IPS DF 19.7 (cell line): ENCODE data around the gene NLRP6.
"Not testable (repeated sequence)": the region's sequence is repeated elsewhere in the genome, so short reads cannot be mapped to it uniquely, and the experiment has no call there.

Experiments
- DNase-seq: peaks from one replicate; pipeline ENCODE4 v3.0.0-alpha.2; 2013; ENCODE audit warnings: low read depth, low spot score

Gene NLRP6

DNA sequence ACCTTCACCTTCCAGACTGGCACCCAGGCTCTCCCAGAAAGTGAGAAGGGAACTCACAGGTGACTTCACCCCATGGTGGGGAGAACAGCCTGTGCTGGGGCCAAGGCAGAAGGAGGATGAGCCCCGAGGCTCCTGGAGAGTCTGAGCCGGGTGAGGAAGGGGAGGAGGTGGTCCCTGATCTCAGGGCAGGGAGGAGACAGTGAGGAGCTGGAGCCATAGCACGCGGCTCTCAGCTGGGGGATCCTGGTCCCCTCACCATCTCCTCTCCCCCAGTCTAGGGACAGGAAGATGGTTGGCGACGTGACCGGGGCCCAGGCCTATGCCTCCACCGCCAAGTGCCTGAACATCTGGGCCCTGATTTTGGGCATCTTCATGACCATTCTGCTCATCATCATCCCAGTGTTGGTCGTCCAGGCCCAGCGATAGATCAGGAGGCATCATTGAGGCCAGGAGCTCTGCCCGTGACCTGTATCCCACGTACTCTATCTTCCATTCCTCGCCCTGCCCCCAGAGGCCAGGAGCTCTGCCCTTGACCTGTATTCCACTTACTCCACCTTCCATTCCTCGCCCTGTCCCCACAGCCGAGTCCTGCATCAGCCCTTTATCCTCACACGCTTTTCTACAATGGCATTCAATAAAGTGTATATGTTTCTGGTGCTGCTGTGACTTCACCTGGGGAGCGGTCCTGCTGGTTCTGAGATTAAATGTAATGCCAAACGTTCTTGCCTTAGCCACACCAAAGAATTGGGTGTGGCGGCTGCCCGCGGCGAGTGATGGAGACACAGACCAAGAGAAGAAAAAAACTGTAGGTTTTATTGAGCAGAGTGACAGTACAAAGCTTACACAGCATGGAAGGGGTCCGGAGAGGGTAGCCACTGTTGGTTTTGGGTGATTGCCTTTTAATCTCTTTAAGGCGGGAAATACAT, 30.8 kb downstream of the NLRP6 start:
- not testable (repeated sequence) for DNase-seq

DNA sequence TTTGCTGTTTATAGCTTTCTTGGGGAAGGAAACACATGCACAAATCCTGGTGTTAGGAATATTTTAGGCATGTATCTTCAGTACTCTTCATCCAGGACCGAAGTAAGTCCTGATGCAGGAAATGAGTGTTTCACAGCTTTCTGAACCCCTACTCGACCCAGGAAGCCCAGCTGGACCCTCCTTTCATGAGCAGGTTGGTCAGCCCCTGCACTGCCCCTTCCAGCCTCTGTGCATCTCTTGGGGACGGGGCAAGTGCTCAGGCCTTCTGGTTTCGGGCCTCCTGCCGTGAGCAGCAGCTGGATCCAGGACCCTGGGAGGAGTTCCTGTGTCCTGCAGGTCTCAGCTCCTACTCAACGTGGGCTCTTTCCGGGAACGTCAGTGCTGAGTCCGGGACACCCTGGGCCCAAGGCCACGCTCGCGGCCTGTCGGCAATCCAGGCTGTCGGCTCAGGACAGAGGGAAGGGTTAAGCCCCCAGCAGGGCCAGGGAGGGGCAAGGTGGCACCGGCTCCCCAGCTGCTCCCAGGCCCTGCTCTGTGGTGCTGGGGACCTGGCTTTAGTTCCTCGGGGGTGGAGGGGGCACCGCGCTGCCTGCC, 31.9 kb downstream of the NLRP6 start:
- DNase-seq, result not testable (repeated sequence)

DNA sequence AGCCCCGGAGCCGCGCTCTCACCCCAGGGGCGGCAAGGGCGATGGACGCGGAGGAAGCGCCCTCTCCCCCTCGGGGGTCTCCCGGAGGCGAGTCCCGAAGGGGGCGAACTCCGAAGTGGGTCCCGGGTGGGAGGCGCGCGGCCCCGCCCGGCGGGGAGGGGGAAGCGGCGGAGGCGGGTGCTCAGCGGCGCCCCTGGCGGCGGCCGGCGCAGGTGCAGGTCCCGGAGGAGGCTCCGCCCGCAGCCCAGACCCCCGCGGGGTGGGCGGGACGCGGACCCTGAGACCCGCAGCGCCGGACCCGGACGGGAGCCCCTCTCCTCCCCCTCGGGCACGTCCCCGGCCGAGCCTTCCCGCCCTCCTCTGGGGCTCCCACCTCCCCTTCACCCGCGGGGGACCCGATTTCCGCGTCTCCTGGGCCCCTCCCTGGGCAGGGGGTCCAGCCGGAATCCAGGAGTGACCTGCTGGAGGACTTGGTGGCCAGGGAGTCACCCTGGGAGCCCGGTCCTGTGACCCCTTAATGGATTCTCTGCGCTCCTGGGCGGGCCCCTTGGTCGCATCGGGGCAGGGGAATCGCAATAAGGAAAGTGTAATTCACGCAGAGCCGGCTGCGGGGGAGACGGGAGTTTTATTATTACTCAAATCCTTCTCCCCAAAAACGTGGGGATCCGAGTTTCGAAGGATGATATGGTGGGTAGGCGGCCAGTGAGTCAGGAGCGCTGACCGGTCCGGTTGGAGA, 33.0 kb downstream of the NLRP6 start:
- not testable (repeated sequence) for DNase-seq

DNA sequence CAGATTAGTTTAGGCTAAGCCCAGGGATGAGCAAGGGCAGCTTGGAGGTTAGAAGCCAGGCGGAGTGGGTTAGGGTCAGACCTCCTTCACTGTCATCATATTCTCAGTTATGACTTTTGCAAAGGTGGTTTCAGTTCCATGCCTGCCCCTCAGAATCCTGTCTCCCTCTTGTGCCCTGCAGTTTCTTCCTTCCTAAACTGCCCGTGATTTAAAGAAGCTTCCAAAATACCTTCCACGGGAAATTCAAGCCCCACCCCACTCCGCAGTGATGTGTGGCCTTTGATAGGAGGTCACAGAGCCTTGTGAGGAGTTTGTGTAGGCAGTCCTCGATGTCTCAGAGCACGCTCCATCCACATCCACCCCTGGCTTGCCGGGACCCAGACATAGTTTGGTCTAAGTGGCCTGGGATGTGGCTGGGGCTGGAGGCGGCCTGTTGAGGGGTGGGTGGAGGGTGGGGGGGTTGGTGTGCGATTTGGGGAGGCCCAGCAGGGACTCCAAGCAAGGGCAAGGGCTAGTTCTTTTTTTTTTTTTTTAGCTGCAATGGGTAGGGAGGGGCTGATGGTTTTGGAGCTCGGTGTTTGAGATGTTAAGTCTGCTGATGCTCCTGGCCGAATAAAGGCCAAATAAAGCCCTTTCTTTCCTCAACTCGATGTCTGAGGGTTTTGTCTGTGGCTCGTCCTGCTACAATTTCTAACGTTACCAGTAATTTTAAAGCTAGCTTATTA, 34.0 kb downstream of the NLRP6 start:
- no peak for DNase-seq

DNA sequence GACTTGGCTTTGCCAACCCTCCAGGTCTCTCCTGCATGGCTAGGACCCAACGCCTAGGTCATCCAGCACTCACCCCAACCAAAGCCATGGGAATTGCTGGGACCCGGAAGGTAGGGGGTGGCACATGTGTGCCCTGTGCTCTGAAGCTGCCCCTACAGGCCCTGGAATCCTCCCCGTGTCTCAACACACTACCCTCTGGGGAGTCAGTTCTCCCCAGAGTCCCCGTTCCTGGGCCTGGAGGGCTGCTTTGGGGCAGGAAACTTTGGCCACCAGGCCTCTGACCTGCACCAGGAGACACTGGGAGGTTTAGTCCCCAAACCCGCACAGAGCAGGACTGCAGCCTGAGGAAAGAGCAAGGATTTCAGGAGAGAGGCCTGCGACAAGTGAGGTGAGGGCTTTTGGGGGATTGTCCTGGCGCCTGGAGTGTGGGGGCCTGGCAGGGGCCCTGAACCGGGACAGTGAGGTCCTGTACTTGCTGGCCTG, 35.1 kb downstream of the NLRP6 start:
- no peak for DNase-seq

DNA sequence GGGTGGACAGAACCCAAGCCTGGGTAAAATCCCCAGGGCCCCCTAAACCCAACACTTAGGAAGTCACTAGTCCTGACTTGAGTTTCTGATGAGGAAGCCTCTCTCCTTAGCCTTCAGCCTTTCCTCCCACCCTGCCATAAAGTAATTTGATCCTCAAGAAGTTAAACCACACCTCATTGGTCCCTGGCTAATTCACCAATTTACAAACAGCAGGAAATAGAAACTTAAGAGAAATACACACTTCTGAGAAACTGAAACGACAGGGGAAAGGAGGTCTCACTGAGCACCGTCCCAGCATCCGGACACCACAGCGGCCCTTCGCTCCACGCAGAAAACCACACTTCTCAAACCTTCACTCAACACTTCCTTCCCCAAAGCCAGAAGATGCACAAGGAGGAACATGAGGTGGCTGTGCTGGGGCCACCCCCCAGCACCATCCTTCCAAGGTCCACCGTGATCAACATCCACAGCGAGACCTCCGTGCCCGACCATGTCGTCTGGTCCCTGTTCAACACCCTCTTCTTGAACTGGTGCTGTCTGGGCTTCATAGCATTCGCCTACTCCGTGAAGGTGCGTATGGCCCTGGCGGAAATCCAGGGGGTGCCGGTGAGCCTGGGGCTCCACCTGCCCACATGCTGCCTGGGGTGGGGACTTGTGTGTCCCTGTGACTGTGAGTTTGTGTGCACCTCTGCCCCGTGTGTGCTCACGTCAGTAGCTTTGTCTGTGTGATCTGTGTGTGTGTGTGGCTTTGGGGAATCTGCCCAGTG, 35.8 kb downstream of the NLRP6 start, which contains the start of gene IFITM1:
Gene IFITM1 (plus strand): TSS at position 254 of the 767 bp plus-strand sequence. CDS start 131 bp downstream, at position 385.
- DNase-seq, result no peak

DNA sequence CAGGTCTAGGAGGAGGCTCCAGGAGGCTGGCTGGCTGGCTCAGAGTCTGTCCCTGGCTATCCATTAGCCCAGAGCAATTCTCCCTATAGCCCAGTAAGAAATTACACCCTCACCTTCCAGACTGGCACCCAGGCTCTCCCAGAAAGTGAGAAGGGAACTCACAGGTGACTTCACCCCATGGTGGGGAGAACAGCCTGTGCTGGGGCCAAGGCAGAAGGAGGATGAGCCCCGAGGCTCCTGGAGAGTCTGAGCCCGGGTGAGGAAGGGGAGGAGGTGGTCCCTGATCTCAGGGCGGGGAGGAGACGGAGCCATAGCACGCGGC, 36.3 kb downstream of the NLRP6 start:
- DNase-seq, result not testable (repeated sequence)

DNA sequence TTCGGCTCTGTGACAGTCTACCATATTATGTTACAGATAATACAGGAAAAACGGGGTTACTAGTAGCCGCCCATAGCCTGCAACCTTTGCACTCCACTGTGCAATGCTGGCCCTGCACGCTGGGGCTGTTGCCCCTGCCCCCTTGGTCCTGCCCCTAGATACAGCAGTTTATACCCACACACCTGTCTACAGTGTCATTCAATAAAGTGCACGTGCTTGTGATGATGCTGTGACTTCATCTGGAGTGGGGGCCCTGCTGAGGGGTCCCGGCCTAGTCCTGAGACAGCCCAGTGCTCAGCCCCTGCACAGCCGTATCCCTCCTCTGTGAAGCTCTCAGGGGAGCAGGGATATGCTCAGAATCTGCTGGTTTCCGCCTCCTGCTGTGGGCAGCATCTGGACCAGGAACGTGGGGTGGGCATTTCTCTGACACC, 36.9 kb downstream of the NLRP6 start:
- DNase-seq, result no peak

DNA sequence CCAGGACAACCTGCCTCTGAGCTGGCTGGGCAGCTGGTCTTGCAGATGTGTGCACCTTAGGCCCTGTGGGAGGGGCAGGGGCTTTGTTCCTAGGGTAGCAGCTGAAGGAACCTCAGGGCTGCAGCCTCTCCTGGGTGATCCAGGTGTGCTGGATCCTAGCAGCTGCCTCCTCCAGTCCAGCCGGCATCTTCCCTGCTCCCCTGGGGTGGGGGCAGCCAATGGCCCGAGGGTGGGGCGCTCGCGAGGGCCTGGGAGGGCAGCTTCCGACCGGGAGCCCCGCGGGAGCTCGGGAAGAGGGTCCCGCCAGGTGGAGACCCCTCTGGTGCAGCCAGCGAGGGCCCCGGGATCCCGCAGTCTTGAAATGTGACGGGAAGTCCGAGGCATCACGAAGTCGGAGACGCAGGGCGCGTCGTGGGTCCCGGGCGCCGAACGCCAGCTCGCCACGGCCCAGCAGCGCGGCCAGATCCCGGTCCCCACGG, 37.3 kb downstream of the NLRP6 start:
- DNase-seq, result no peak

DNA sequence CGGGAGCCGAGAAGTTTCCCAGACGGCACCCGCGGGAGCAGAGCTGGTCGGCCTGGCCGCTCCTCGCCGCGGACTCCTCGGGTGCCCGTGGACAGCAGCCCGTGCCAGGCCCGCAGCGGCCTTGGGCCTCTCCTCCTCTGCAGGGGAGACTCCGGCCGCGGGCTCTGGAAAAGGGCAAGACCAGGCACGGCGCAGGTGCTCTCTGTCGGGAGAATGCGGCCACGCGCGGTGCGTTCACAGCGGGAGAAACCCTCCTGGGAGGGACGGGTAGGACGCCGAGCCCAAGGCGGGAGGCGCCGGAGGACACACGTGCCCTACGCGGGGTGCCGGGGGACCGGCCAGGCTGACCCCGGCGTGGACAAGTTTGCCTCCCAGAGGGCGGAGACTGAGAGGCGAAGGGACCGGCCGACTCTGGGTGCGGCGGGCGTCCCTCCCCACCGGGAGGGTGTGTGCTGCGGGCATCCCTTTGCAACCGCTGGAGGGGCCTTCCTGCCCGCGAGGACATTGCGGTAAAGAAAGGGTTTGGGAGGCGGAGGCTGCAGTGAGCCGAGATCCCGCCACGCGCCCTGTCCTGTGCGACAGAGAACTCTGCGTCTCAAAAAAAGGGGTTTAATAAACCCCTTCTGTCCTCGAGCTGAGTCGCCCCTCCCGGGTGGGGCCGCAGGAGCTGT, 38.0 kb downstream of the NLRP6 start:
- no peak for DNase-seq

DNA sequence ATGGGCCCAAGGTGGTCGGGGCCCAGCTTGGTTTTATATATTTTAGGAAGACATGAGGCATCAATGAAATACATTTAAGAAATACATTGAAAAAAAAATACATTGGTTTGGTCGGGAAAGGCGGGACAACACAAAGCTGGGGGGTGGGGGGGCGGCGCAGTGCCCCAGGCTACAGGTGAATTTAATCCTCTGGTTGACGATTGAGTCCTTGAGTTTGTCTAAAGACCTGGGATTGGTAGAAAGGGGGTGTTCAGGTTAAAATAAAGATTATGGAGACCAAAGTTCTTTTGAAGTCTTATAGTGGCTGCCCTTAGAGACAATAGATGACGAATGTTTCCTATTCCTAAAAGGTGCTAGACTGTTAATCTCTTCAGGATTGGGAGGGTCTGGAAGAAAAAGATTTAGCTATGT, 38.7 kb downstream of the NLRP6 start:
- DNase-seq, result no peak

DNA sequence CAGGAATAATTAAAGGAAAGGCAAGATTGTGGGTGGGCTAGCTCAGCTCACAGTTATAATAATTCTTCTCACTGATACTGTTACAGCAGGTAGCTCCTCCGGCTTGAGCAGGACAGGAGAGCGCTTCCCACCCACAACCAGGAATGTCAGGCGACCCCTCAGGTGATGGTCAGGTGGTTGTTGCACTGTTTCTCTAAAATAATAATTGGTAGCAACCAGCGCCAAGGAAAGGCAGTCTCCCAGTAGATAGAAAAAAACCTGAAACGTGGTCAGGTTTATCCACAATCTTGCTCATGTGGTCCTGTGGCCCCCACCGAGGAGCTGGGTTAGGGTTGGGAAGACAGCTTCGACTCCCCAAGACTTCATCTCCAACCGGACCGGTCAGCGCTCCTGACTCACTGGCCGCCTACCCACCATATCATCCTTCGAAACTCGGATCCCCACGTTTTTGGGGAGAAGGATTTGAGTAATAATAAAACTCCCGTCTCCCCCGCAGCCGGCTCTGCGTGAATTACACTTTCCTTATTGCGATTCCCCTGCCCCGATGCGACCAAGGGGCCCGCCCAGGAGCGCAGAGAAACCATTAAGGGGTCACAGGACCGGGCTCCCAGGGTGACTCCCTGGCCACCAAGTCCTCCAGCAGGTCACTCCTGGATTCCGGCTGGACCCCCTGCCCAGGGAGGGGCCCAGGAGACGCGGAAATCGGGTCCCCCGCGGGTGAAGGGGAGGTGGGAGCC, 39.6 kb downstream of the NLRP6 start:
- DNase-seq, result not testable (repeated sequence)

DNA sequence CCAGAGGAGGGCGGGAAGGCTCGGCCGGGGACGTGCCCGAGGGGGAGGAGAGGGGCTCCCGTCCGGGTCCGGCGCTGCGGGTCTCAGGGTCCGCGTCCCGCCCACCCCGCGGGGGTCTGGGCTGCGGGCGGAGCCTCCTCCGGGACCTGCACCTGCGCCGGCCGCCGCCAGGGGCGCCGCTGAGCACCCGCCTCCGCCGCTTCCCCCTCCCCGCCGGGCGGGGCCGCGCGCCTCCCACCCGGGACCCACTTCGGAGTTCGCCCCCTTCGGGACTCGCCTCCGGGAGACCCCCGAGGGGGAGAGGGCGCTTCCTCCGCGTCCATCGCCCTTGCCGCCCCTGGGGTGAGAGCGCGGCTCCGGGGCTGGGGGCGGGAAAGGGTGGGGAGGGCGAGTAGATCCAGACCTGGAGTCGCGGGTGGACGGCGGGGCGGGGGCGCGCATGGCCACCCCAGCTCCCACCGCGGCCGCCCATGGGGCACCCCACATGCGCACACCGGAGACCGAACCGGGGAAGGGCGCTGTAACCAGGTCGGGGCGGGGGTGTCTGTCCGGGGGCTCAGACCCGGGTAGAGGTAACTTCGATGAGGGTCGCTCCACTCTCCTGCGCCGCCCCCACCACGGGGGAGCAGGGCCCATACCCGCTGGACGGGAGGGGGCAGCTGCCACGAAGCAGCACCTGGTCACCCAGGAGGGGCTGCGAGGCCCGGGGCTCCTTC, 40.4 kb downstream of the NLRP6 start:
- DNase-seq, result not testable (repeated sequence)

DNA sequence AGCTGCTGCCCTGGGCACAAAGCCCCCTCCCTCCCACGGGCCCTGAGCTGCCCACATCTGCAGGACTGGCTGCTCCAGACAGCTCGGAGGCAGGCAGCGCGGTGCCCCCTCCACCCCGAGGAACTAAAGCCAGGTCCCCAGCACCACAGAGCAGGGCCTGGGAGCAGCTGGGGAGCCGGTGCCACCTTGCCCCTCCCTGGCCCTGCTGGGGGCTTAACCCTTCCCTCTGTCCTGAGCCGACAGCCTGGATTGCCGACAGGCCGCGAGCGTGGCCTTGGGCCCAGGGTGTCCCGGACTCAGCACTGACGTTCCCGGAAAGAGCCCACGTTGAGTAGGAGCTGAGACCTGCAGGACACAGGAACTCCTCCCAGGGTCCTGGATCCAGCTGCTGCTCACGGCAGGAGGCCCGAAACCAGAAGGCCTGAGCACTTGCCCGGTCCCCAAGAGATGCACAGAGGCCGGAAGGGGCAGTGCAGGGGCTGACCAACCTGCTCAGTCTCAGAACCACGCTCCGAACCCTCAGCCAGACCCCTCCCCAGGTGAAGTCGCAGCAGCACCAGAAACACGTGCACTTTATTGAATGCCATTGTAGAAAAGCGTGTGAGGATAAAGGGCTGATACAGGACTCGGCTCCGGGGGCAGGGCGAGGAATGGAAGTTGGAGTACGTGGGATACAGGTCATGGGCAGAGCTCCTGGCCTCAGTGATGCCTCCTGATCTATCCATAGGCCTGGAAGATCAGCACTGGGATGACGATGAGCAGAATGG, 41.1 kb downstream of the NLRP6 start:
- DNase-seq, result not testable (repeated sequence)

DNA sequence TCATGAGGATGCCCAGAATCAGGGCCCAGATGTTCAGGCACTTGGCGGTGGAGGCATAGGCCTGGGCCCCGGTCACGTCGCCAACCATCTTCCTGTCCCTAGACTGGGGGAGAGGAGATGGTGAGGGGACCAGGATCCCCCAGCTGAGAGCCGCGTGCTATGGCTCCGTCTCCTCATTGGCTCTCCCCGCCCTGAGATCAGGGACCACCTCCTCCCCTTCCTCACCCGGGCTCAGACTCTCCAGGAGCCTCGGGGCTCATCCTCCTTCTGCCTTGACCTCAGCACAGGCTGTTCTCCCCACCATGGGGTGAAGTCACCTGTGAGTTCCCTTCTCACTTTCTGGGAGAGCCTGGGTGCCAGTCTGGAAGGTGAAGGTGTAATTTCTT, 41.7 kb downstream of the NLRP6 start:
- DNase-seq, result not testable (repeated sequence)

DNA sequence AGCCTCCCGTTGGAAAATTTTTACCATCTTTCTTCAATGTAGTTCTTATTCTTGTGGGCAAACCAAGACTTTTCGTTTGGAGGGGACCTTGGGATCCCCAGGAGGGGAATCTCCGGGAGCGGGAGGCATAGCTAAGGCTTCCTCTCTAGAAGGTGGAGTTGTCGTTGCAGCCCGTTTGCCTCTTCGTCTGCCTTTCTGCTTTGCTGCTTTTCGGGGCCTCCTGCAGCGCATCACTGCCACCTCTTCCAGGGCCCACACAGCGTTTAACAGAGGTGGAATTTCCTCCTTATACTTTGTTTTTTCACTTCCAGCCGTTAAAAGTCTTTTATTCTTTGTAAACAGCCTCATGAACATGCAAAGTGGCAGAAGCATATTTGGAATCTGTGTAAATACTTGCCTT, 45.9 kb downstream of the NLRP6 start:
- DNase-seq, result no peak

DNA sequence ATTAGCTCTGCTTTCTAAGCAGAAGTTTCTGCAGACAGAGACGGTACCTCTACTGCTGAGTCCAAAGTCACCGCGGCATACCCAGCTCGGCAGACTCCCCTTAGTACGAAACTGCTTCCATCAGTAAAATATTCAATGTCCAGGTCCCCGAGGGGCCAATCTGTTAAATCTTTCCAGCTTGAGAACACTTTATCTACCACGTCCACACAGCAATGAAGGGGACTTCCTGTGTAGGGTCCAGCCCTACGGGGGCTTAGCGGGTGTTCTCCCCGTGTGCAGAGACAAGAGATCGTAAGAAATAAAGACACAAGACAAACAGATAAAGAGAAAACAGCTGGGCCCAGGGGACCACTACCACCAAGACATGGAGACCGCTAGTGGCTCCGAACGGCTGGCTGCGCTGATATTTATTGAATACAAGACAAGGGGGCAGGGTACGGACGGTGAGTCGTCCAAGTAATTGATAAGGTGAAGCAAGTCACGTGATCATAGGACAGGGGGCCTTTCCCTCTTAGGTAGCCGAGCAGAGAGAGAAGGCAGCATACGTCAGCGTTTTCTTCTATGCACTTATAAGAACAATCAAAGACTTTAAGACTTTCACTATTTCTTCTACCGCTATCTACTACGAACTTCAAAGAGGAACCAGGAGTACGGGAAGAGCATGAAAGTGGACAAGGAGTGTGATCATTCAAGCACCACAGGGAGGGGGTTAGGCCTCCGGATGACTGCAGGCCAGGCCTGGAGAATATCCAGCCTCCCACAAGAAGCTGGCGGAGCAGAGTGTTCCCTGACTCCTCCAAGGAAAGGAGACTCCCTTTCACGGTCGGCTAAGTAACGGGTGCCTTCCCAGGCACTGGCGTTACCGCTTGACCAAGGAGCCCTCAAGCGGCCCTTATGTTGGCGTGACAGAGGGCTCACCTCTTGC, 46.6 kb downstream of the NLRP6 start:
- DNase-seq, result not testable (repeated sequence)
